GM12878 (cell line): Measurements from ENCODE around the gene SUPT4H1.

Source experiments
- CEBPB ChIP-seq, 2 experiments: fragments of 150-350 bp in 1 of 2; IDR thresholded peaks; 2 replicates each; pipeline ENCODE4 v1.6.1; 2012 to 2014; ENCODE audit warnings: low read depth in 2 of 2, low read length in 2 of 2, borderline replicate concordance in 1 of 2, inconsistent platforms in 1 of 2
- CREM ChIP-seq: IDR thresholded peaks from 2 replicates; pipeline ENCODE4 v1.6.1; 2014; ENCODE audit warnings: antibody characterized with exemption, low read depth
- ETV6 ChIP-seq, 2 experiments: fragments of 450-650 bp in 1 of 2; IDR thresholded peaks in 1 of 2; conservative IDR thresholded peaks in 1 of 2; 2 replicates each; pipeline ENCODE4 v1.6.1; 2014; ENCODE audit warnings: antibody characterized with exemption in 1 of 2, borderline replicate concordance in 1 of 2, low read depth in 1 of 2, mild to moderate bottlenecking in 1 of 2, moderate library complexity in 1 of 2
- FOXK2 ChIP-seq: fragments of 450-650 bp; IDR thresholded peaks from 2 replicates; pipeline ENCODE4 v1.6.1; 2017; ENCODE audit warnings: mild to moderate bottlenecking, moderate library complexity
- POLR2A ChIP-seq: IDR thresholded peaks from 2 replicates; pipeline ENCODE4 v1.6.1; 2011; ENCODE audit warnings: low read depth, mild to moderate bottlenecking, low read length
- POLR2AphosphoS2 ChIP-seq: IDR thresholded peaks from 2 replicates; pipeline ENCODE4 v1.6.1; 2011; ENCODE audit warnings: low read depth, mild to moderate bottlenecking, low read length, improper control_type of control experiment, moderate library complexity
- SP1 ChIP-seq: IDR thresholded peaks from one replicate; pipeline ENCODE4 v1.6.1; 2011; ENCODE audit warnings: low read depth, low read length
- SPI1 ChIP-seq: IDR thresholded peaks from 2 replicates; pipeline ENCODE4 v1.6.1; 2011; ENCODE audit warnings: low read depth, mild to moderate bottlenecking, low read length, moderate library complexity, borderline replicate concordance; ENCODE audit not compliant: insufficient read depth
- SUZ12 ChIP-seq: fragments of 200-600 bp; sonication (generic); IDR thresholded peaks from one replicate; pipeline ENCODE4 v1.6.1; 2018; ENCODE audit warnings: antibody characterized with exemption, mild to moderate bottlenecking; ENCODE audit not compliant: unreplicated experiment
- ZNF207 ChIP-seq: fragments of 450-650 bp; IDR thresholded peaks from 2 replicates; pipeline ENCODE4 v1.6.1; 2014; ENCODE audit warnings: antibody characterized with exemption, mild to moderate bottlenecking, borderline replicate concordance
- TF ChIP-seq, protein P1 (sequence below), 3 experiments: IDR thresholded peaks in 2 of 3; conservative IDR thresholded peaks in 1 of 3; 2 replicates each; pipeline ENCODE4 v1.5.1; 2011; ENCODE audit warnings: low read depth in 3 of 3, low read length in 3 of 3, mild to moderate bottlenecking in 3 of 3, control low read depth in 2 of 3, moderate library complexity in 2 of 3, inconsistent platforms in 1 of 3, mixed read lengths in 1 of 3; ENCODE audit not compliant: control insufficient read depth in 2 of 3, insufficient read depth in 1 of 3; ENCODE audit errors: extremely low read depth in 1 of 3
- TF ChIP-seq, protein P2 (sequence below): IDR thresholded peaks from 2 replicates; pipeline ENCODE4 v1.6.1; 2011; ENCODE audit warnings: borderline replicate concordance, low read depth, mild to moderate bottlenecking, moderate library complexity, low read length; ENCODE audit not compliant: insufficient read depth, poor library complexity, severe bottlenecking
- TF ChIP-seq, protein P3 (sequence below): fragments of 450-650 bp; IDR thresholded peaks from 2 replicates; pipeline ENCODE4 v1.6.1; 2017; ENCODE audit warnings: mild to moderate bottlenecking, moderate library complexity

DNA sequence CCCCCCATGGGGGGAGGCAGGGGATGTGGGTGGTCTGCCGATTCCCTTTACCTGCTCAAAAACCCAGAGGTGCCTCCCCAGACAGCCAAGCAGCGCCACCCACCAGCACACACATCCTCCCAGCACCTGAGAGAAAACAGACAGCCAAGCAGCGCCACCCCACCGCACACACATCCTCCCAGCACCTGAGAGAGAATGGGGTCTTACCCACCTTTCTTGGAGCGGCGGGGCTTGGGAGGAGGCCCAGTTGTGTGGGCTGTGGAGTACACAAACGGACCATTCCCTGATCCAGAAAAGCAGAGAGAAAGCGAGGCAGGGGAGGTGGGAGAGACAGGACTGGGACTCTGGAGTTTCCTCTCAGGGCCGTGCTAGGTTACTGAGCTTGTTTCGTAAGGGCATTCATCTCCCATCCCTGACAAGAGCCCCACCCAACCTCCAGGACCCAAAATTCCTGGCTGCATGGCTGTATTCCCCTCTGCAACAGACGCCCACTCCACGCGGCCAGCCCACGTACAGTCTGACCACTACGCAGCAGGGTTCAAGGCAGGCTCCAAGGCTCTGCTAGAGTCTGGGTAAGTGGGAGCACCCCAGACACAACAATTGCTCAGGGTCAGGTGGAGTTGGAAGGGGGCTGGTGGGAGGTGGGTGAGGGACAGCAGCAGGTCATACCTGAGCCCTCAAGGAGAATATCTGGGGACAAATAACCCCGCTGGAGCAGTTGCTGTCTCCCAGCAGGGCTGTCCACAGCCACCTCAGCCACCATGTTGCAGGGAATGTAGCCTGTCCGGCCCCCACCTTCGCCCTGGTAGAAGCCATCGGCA, 45.7 kb downstream of the SUPT4H1 start:
- TF ChIP-seq ETV6 (conservative IDR thresholded peaks at IDR 0.05 in 1 of 2, IDR thresholded peaks at IDR 0.05 in 1 of 2; ENCODE audit: borderline replicate concordance in 1 of 2, low read depth in 1 of 2) (no peak), POLR2AphosphoS2 (no peak), CREM (no peak), SUZ12 (no peak), ZNF207 (no peak), SPI1 (no peak), CEBPB (IDR thresholded peaks at IDR 0.05; ENCODE audit: borderline replicate concordance in 1 of 2, low read depth in 2 of 2, low read length in 2 of 2) (no peak), FOXK2 (no peak), POLR2A (no peak), SP1 (no peak)
- TF ChIP-seq, protein P1, sequence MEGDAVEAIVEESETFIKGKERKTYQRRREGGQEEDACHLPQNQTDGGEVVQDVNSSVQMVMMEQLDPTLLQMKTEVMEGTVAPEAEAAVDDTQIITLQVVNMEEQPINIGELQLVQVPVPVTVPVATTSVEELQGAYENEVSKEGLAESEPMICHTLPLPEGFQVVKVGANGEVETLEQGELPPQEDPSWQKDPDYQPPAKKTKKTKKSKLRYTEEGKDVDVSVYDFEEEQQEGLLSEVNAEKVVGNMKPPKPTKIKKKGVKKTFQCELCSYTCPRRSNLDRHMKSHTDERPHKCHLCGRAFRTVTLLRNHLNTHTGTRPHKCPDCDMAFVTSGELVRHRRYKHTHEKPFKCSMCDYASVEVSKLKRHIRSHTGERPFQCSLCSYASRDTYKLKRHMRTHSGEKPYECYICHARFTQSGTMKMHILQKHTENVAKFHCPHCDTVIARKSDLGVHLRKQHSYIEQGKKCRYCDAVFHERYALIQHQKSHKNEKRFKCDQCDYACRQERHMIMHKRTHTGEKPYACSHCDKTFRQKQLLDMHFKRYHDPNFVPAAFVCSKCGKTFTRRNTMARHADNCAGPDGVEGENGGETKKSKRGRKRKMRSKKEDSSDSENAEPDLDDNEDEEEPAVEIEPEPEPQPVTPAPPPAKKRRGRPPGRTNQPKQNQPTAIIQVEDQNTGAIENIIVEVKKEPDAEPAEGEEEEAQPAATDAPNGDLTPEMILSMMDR (IDR thresholded peaks at IDR 0.05 in 2 of 3, conservative IDR thresholded peaks at IDR 0.05 in 1 of 3; ENCODE audit: control insufficient read depth in 2 of 3, extremely low read depth in 1 of 3, insufficient read depth in 1 of 3, low read depth in 3 of 3, low read length in 3 of 3) = no peak
- TF ChIP-seq, protein P2, sequence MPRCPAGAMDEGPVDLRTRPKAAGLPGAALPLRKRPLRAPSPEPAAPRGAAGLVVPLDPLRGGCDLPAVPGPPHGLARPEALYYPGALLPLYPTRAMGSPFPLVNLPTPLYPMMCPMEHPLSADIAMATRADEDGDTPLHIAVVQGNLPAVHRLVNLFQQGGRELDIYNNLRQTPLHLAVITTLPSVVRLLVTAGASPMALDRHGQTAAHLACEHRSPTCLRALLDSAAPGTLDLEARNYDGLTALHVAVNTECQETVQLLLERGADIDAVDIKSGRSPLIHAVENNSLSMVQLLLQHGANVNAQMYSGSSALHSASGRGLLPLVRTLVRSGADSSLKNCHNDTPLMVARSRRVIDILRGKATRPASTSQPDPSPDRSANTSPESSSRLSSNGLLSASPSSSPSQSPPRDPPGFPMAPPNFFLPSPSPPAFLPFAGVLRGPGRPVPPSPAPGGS = no peak
- TF ChIP-seq, protein P3, sequence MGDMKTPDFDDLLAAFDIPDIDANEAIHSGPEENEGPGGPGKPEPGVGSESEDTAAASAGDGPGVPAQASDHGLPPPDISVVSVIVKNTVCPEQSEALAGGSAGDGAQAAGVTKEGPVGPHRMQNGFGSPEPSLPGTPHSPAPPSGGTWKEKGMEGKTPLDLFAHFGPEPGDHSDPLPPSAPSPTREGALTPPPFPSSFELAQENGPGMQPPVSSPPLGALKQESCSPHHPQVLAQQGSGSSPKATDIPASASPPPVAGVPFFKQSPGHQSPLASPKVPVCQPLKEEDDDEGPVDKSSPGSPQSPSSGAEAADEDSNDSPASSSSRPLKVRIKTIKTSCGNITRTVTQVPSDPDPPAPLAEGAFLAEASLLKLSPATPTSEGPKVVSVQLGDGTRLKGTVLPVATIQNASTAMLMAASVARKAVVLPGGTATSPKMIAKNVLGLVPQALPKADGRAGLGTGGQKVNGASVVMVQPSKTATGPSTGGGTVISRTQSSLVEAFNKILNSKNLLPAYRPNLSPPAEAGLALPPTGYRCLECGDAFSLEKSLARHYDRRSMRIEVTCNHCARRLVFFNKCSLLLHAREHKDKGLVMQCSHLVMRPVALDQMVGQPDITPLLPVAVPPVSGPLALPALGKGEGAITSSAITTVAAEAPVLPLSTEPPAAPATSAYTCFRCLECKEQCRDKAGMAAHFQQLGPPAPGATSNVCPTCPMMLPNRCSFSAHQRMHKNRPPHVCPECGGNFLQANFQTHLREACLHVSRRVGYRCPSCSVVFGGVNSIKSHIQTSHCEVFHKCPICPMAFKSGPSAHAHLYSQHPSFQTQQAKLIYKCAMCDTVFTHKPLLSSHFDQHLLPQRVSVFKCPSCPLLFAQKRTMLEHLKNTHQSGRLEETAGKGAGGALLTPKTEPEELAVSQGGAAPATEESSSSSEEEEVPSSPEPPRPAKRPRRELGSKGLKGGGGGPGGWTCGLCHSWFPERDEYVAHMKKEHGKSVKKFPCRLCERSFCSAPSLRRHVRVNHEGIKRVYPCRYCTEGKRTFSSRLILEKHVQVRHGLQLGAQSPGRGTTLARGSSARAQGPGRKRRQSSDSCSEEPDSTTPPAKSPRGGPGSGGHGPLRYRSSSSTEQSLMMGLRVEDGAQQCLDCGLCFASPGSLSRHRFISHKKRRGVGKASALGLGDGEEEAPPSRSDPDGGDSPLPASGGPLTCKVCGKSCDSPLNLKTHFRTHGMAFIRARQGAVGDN = no peak
